NCI-H1694 treated with DMSO at 0.1 percent for 48 hours (cell line): ENCODE measurements around the gene MSANTD2.
A peak's percentile ranks its signal among the peaks of the same experiment; 100 is the strongest.

Source experiments
- DNase-seq: peaks from one replicate; lab custom pipeline; 2025; lab: John Stamatoyannopoulos, UW

Gene MSANTD2

DNA sequence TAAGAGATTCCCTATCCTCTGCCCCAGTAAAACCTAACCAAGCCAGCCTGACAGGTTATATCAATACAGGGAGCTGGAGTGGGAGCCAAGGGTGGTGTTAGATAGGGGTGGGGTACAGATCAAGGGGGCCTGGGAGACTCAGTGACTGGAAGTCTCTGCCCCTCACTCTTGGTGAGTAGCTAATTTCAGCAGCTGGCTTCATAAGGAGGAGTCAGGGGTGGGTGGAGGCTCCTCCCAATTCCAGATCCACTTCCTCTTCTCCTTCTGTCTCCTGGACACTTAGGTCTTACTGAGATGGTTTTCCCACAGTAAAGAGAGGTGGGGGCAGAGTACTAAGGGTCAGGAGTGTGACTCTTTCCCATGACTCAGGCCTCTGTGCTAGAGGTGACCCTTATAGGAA, 47.0 kb downstream of the MSANTD2 start:
- no peak for DNase-seq

DNA sequence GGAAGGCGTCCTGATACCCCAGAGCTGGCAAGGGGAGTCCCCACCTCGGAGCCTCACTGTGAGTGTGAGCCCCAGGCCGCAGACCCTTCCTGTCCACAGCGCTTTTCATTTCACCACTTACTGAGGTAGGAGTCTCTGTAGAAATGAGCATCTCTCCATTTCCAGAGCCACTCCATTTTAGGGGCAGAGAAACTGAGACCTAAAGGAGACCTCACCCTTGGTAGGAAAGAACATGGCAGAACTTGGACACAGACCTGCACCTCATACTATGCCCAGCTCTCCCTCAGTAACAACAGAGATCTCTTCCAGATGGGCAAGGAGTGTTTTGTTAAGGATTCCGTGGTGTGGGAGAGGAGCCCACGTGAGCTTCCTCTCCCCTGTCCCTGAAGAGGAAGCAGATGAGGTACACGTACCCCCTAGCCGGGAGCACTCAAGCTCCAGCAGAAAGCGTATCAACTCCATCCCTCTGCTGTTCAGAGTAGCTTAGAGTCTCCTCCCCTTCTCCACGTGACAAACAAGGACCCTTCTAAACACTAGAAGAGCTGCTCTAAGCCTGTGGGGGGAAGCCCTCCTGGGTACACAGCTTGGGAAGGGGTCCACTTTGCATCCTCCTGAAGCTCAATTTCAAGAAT, 47.6 kb downstream of the MSANTD2 start:
- no peak for DNase-seq

DNA sequence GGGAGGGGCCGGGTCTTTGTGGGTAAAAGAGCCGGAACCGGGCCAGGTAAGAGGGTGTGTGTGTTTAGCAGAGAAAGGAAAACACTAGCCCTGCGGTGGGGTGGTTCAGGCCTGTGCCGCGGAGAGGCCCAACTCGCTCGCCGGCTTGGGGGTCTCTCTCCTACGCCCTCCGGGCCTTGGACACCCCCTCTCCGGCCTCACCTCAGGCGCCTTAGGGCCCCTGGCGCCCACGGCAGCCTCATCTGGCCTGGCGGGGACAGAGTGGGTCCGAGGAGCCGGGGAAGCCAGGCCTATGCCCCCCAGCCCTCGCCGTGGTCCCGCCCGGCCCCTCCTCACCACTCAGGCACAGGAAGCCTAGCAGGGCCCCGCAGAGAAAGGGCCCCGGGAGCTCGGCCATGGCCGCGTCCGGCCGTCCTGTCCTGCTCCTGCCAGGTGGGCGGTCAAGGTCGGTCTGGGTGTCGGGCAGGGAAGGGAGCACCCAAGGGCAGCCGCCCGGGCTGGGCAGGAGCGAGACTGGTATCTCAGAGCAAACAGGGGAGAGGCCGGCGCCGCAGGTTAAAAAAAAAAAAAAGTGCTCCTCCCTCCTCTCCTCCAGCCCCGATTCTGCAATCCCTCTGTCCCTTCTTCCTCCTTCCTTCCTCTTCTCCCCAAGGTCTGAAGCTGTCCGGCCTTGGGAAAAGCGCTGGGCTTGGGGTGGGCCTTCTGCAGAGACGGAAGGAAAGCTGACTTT, 48.3 kb downstream of the MSANTD2 start, which contains the start of gene VSIG2:
Gene VSIG2, minus strand, starts transcription at position 515 of the 730 bp plus-strand sequence. Its CDS starts 118 bp downstream, at position 397.
- no peak for DNase-seq

DNA sequence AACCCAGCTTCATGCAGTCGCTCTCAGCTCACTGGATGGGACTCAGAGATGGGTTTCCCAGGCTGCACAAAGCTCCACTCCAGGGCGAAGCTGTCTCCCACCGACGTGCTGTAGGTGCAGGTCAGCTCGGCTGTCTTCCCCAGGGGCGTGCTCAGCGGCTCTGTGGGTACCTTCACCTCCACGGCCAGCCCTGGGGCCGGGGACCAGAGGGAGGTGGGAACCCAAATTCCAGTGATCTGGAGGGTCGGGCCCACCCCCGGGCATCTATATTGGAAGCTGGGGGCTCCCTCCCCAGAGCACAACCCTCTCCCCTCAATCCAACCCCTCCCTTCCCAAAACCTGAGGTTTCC, 48.8 kb downstream of the MSANTD2 start:
- no peak for DNase-seq

DNA sequence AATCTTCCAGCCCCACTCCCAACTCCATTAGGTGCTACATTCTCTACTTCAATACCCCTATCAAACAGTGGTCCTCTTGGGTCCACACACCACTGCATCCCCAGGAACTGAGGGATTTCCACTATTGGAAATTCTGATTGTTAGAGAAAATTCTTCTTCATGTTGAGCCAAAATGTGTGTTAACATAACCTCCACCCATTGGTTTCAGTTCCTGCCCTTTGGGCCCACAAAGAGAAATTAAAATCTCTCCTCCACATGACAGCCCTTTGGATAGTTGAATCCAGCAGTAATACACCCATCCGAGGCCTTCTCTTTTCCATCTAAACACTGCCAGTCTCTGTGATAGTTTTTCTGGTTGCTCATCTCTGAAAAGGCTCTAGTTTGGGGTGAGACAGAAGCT, 50.3 kb downstream of the MSANTD2 start:
- DNase-seq: no peak

DNA sequence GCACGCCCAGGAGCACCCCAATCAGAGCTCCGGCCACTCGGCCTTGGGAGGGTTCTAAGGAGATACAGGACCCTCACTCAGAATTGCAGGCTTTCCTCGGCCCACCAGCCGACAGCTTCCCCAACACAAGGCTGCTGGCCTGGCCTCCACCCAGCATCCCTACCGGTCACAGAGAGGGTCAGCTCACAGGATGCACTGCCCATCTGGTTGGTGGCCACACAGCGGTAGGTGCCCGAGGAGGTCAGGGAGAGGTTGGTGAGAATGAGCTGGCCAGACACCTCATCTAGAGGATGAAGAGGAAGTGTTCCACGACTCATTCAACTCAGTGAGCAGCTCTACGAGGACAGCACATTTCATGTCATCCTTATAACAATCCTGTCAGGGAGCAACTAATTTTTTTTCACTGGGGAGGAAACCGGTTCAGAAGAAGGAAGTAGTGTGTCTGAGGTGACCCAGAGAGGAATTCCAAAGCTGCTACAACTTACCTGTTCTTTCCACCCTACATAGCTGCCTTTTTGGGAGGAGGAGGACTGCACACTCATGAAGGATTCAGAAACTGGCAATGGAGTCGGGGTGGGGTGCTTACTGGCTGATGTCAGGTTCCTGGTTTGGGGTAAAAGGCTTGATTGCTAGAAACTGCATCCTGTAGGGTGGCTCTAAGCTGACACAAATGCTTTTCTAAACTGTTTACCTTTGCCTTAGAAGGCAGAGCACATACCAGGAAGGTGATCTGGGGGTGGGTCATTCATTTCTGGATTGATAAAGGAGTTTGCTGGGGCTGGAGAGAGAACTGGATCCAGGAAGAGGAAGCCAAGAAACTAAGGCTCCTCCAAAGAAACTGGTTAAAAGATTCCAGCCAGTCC, 51.5 kb downstream of the MSANTD2 start:
- no peak for DNase-seq

DNA sequence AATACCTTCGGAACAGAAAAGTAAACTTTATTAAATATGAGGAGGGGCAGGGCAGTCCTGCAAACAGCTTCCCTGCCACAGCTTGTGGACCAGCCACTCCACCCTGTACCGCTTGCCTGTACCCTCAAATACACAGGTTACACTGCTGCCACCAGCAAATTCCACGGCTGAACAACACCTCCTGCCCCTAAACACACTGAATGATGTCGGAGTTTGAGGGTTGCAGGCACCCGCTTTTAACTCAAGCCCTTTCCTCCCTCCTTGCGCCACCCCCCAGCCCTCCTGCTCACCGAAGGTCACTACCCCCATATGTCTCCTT, 52.1 kb downstream of the MSANTD2 start:
- no peak for DNase-seq

DNA sequence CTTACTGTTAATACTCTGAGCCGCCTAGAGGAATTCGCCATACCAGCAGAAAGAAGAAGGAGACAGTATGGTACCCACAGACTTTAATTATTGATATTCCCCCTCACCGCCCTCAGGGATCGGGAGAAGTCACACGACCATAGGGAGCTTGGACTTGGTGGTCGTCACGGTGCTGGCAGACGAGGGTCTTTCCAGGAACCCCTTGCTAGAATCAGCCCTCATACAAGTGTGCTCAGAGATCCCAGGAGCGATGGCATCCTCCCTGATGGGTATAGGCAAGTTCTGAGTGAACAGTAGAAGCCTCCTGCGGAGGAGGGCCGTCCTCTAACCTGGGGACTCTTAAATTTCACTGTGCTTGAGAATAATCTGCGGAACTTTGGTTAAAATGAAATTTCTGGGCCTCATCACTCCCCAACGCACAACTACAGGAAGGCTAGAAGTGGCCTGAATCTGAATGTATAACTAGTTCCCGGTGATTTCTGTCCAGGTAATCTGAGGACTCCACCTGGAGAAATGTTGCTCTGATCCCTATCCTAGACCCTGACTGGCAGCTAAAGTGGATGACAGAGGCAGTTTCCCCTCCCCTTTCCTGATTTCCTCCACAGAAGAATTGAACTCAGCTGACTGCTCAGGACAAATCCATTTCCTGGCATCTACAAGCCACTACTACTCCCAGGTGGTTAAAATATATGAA, 52.7 kb downstream of the MSANTD2 start:
- DNase-seq: no peak

DNA sequence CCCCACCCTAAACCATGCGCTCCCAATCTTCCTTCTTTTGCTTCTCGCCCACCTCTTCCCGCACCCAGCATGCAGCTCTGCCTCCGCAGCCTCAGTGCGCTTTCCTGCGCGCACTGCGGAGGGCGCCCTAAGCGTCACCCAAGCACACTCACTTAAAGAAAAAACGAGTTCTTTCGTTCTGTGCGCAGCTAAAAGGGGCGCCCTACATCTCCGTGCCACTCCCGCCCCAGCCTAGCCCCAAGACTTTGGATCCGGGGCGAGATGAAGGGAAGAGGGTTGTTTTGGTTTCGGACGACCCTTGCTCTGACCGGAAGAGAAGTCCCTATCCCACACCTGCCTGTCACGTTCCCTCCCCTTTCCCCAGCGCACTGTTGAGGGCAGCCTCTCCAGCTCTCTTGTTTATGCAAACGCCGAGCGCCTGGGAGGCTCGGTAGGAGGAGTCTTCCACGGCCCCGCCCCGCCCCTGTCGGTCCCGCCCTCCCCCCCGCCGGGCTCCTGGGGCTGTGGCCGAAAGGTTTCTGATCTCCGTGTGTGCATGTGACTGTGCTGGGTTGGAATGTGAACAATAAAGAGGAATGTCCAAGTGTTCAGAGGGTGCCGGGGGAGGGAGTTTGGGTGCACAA, 53.5 kb downstream of the MSANTD2 start:
- DNase-seq: no peak

DNA sequence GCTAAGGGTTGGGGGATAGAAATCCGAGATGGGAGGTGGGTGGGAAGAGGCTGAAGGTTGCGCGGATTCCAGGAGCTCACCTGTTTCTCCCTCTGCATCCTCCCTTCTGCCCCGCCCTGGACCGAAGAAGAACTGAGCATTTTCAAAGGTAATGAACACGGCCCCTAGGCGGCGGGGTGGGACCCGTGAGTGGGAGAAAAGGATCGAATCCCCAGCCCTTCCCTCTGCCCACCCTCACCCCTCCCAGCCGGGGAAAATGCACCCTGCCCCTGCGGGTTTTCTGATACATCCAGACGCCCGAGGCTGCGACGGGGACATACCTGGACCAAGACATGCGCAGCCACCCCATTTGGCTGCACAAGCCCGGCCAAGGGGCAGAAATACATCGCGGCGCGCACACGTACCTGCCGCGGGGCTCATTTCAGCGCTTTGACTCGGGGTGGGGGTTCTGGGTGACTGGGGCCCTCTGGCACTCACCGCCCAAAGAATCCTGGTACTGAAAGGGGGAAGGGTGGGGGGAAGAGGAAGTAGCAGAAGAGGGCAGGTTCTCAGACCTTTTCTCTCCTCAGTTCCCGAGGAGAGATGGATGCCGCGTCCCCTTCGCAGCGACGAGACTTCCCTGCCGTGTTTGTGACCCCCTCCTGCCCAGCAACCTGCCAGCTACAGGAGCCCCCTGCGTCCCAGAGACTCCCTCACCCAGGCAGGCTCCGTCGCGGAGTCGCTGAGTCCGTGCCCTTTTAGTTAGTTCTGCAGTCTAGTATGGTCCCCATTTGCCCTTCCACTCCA, 54.2 kb downstream of the MSANTD2 start:
- no peak for DNase-seq

DNA sequence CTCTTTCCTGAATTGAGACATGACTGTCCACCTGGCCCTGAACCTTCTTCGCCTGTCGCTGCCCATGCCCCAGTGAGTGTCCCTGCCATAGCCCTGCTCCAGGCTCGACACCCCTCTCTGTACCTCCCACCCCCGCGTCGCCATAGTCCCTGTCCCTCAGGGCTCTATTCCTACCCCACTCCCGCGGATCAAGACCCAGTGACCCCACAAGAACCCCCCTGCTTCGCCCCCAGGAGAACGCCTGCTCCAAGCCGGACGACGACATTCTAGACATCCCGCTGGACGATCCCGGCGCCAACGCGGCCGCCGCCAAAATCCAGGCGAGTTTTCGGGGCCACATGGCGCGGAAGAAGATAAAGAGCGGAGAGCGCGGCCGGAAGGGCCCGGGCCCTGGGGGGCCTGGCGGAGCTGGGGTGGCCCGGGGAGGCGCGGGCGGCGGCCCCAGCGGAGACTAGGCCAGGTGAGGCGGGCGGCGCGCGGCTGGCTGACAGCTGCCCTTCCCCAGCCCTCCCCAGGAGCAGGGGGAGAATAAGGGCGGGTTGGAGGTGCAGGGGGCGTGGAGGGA, 54.9 kb downstream of the MSANTD2 start:
- DNase-seq: no peak

DNA sequence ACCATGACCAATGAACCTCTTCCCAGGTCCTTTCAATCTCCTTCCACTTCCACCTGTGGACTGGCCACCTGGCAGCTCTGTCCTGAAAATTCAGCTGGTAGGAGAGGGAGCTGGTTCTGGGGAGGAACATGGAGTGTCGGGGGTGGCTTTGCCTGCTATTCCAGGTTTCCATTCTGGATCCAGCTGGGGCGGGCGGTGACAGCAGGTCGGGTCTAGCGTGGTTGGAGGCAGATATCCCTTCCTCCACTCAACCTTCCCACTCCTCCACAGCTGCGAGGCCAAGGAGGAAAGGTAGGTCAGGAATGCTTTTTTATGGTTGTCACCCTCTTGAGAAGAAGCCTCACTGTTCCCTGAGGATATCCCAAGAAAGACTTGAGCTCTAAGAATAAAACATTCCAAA, 57.2 kb downstream of the MSANTD2 start:
- no peak for DNase-seq

DNA sequence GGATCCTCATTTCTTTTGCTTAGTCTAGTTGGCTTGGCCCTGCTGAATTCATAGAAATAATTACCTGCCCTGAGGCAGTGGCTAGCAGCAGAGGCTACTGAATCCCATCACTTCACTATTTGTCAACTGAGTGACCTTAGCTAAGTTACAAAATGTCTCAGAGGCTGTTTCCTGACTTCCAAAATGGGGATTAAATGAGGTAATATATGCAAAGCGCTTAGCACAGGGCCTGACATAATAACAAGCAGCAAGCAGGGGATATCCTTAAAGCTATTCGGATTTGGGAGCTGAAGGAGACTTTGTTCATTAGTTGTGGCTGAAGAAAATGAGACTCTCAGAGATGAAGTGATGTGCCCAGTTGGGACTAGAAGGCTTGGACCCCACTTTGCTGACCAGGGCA, 57.7 kb downstream of the MSANTD2 start:
- no peak for DNase-seq

DNA sequence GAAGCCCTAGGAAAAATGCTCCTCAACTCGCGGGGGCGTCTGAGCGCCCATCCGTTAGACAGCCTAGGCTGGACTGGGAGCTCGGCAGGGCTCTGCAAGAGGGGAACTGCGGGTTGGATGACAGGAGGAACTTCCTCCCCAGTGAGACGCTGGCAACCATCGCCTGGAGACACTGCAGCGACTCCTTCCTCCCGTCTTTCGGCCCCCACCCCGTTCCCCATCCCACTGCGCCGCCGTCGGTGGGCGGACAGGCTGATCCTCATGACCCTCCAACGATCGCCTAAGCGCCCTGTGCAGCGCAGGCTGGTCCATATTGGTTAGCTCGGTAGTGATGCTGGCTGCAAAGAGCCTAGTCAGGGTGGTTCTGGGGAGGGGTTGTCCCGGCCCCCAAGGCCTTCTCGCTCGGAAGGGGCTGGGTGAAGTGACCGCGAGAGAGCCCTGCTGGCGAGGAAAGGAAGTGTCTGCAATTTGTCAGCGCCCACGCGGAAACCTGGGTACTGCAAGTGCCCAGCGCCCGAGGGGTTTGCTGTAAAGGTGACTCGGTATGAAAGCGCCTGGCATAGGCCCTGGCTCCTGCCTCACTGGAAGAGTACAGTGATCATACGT, 59.8 kb downstream of the MSANTD2 start:
- DNase-seq: no peak

DNA sequence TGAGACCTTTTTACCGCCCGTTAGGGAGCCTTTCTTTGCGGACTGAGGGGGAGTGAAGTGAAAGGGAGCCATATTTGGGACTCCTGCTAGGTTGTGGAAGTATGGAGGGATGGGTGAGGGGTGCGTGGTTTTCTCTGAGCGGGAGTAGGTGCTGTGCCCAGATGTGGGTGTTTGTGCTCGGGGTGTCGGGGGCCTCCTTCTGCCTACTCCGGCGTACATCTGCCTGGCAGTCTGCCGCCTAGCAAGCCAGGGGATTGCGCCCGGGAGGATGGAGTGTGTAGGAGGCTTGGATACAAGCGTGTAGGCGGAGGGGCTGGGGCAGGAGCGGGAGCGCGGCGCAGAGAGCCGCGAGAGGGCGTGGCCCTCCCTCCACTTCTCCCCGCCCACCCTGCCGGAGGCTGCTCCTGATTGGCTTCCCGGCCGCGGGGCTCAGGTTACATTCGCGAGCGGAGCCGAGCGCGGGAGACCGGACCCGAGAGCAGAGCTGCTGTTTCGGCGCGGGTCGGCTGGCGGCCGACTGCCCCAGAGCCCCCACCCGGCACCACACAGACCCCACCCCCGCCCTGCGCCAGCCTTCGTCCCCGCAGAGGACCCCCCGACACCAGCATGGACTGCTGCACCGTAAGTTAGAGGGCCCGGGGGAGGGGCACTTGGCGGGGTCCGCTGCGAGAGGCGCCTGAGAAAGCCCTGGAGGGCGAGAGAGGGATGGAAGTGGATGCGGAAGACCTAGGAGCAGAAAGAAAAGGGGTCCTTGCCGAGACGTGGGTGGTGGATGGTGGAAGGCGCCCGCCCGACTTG, 60.5 kb downstream of the MSANTD2 start, which contains the start of gene NRGN:
Gene NRGN, plus strand, starts transcription at position 464 of the 798 bp plus-strand sequence. Its CDS starts 143 bp downstream, at position 607.
- DNase-seq: peak; percentile 61

DNA sequence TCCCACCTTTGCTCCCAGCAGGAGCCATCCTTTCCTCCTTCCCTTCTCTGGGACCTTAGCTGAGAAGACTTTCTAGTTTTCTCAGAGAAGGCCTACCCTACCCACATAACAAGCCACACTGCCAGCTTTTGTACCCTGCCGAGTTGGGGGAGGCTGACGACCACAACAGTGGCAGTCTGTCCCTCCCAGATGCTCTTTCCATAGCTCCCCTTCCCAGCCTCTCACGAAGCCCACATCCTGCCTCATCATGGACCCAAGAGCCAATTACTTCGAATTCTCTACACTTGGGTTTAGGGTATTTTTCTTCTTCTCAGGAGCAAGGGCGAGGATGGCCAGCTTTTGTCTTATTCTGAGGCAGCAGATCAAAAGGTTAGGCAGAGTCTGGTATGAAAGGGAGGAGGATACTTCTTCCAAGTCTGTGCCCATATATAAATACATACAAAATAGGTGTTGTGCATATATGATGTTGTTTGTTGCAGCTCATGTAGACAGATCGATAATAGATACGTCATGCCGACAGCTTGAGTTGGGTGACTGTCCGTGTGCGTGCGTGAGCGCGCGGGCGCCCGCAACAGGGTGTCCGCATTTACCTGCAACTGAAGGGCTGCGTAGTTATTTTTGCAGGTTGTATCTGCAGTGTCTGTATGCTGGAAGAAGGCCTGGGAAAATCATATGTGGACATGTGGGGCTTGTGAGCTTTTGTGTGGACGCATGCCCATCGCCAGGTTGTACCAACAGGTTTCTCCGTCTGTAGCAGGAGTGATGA, 61.3 kb downstream of the MSANTD2 start:
- DNase-seq: no peak

DNA sequence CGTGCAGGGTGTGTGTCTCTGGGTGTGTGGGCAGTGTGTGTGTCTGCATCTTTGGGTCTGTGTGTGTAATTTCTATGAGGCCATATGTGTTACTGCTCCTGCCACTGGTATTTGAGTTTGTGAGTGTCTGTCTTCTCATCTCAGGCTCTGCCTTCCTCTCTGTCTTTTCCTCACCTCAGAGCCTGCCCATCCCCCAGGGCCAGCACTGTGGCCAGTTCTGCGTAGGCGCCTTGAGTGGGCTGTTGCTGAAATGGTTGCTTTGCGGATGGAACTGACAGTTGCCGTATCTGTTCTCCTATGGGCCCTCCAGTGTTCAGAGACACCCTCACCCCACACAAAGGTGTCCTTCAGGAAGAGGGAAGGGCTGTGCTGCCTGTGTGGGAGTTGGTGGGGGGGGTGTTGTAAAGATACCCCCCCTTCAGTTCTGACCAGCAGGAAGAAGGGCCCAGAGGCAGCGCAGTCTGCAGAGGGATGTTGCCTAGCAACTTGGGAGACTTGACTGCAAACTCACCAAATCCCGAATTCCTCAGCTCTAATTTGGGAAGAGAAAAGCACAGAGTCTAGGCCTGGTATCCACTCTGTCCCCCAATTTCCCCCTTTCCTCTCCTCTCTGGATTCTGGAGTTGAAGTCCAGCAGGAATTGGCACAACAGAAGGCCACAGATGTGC, 62.4 kb downstream of the MSANTD2 start:
- no peak for DNase-seq

DNA sequence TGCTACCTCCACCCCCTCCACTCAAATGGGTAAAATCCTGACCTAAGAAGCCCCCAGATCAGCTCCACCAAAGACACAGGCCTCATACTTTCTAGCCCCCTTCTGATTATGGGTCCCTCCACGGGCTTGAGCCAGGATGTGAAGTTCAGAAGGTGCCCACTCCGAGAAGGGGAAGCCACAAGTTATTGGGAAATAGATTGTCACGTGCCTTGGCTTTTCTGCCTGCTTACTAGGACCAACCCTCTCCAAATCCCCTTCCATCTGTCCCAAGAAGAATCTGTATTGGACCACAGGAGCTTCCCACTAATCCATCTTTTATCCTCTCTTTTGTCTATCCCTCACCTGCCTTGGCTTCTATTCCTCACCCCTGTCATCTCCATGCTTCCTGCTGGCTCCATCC, 63.5 kb downstream of the MSANTD2 start:
- DNase-seq: no peak
